GM23338 (cell line): ENCODE measurements around the gene SULT1C2. TPM values are rescaled to one million over a fixed set of nuclear protein-coding genes. Genes with fewer than 3 reads are reported as not detected.

ENCODE experiments used
- ATAC-seq: fragments of 200-7000 bp; cut with Tn5 transposase; 3 replicates; pipeline ENCODE4 v1.9.1; 2020
- DNase-seq: peaks from one replicate; pipeline ENCODE4 v3.0.0-alpha.2; 2015; ENCODE audit warnings: low spot score
- H2AFZ ChIP-seq: fragments of 200-600 bp; sonication (generic); 2 replicates; pipeline ENCODE4 v1.8.0; 2016; ENCODE audit warnings: antibody characterized with exemption, mild to moderate bottlenecking, moderate library complexity
- H3F3A ChIP-seq: fragments of 200-600 bp; sonication (generic); replicated peaks from 2 replicates; pipeline ENCODE4 v1.8.0; 2017; ENCODE audit warnings: antibody characterized with exemption, mixed run types, low read depth
- H3K27ac ChIP-seq: fragments of 200-600 bp; sonication (generic); 2 replicates; pipeline ENCODE4 v1.6.1; 2016; ENCODE audit warnings: low read depth
- H3K27me3 ChIP-seq: fragments of 200-600 bp; sonication (generic); 2 replicates; pipeline ENCODE4 v1.8.0; 2016; ENCODE audit warnings: mild to moderate bottlenecking, mixed run types, moderate library complexity; ENCODE audit not compliant: insufficient read depth
- H3K36me3 ChIP-seq: fragments of 200-600 bp; sonication (generic); 2 replicates; pipeline ENCODE4 v1.8.0; 2016; ENCODE audit warnings: mild to moderate bottlenecking; ENCODE audit not compliant: insufficient read depth
- H3K4me1 ChIP-seq: fragments of 200-600 bp; sonication (generic); 2 replicates; pipeline ENCODE4 v1.8.0; 2016; ENCODE audit warnings: mild to moderate bottlenecking, moderate library complexity; ENCODE audit not compliant: insufficient read depth
- H3K4me2 ChIP-seq: fragments of 200-600 bp; sonication (generic); 2 replicates; pipeline ENCODE4 v1.7.1; 2017; ENCODE audit warnings: mixed run types
- H3K4me3 ChIP-seq: fragments of 200-600 bp; sonication (generic); 2 replicates; pipeline ENCODE4 v1.6.1; 2016; ENCODE audit warnings: mixed run types
- H3K79me2 ChIP-seq: fragments of 200-600 bp; sonication (generic); replicated peaks from 2 replicates; pipeline ENCODE4 v1.8.0; 2017; ENCODE audit warnings: mild to moderate bottlenecking; ENCODE audit not compliant: insufficient read depth
- H3K9me2 ChIP-seq: fragments of 200-600 bp; sonication (generic); 2 replicates; pipeline ENCODE4 v1.8.0; 2017; ENCODE audit not compliant: insufficient read depth
- H4K20me1 ChIP-seq: fragments of 200-600 bp; sonication (generic); replicated peaks from 2 replicates; pipeline ENCODE4 v1.8.0; 2017; ENCODE audit warnings: mild to moderate bottlenecking; ENCODE audit not compliant: insufficient read depth
- H3K27ac Mint-ChIP-seq: 2 replicates; pipeline ENCODE4 v1.8.0; 2020; ENCODE audit warnings: inconsistent platforms, mild to moderate bottlenecking, moderate library complexity, mixed read lengths
- H3K27me3 Mint-ChIP-seq: 3 replicates; pipeline ENCODE4 v1.8.0; 2022; ENCODE audit warnings: low read depth, mild to moderate bottlenecking, moderate library complexity, mixed read lengths, inconsistent platforms; ENCODE audit not compliant: insufficient read depth, poor library complexity
- H3K36me3 Mint-ChIP-seq: 3 replicates; pipeline ENCODE4 v1.8.0; 2021; ENCODE audit warnings: low read depth, mild to moderate bottlenecking, inconsistent platforms, moderate library complexity, mixed read lengths
- H3K4me1 Mint-ChIP-seq: 3 replicates; pipeline ENCODE4 v1.8.0; 2020; ENCODE audit warnings: mild to moderate bottlenecking, inconsistent platforms, mixed read lengths
- H3K4me3 Mint-ChIP-seq: 3 replicates; pipeline ENCODE4 v1.8.0; 2021; ENCODE audit warnings: moderate library complexity, mild to moderate bottlenecking, inconsistent platforms, mixed read lengths
- H3K9me3 Mint-ChIP-seq: 3 replicates; pipeline ENCODE4 v1.8.0; 2020; ENCODE audit warnings: moderate library complexity, mild to moderate bottlenecking, inconsistent platforms, mixed read lengths
- ETS1 ChIP-seq: IDR thresholded peaks from 2 replicates; pipeline ENCODE4 v1.6.1; 2016; ENCODE audit warnings: antibody characterized with exemption
- JUNB ChIP-seq: IDR thresholded peaks from one replicate; pipeline ENCODE4 v1.6.1; 2016; ENCODE audit warnings: antibody characterized with exemption; ENCODE audit not compliant: unreplicated experiment
- NANOG ChIP-seq: IDR thresholded peaks from 2 replicates; pipeline ENCODE4 v1.6.1; 2016; ENCODE audit warnings: antibody characterized with exemption, borderline replicate concordance
- POLR2AphosphoS5 ChIP-seq: IDR thresholded peaks from 2 replicates; pipeline ENCODE4 v1.6.1; 2016; ENCODE audit warnings: antibody characterized with exemption, low read depth
- STAT1 ChIP-seq: IDR thresholded peaks from one replicate; pipeline ENCODE4 v1.6.1; 2016; ENCODE audit warnings: antibody characterized with exemption; ENCODE audit not compliant: unreplicated experiment
- ZNF331 ChIP-seq: fragments of 250-450 bp; sonication (Bioruptor Pico); IDR thresholded peaks from 2 replicates; pipeline ENCODE4 v1.5.0; 2020; ENCODE audit warnings: low read depth, mild to moderate bottlenecking, moderate library complexity
- ZNF462 ChIP-seq: fragments of 250-450 bp; sonication (Bioruptor Pico); IDR thresholded peaks from 2 replicates; pipeline ENCODE4 v1.5.0; 2020; ENCODE audit warnings: mild to moderate bottlenecking, moderate library complexity
- polyA plus RNA-seq: library from polyadenylated mRNA; unstranded; fragments of >200 nt; fragmentation: Nextera tagmentation; extraction: Ambion mirVana; gene quantifications from 2 replicates; pipeline ENCODE4 v1.2.1, GENCODE V29; 2016
- total RNA-seq: library from RNA; depleted of rRNA; stranded (reverse); fragments of >200 nt; shearing (Covaris generic); gene quantifications from 2 replicates; pipeline ENCODE4 v1.2.3, GENCODE V29; 2014

The SULT1C2 gene
- total and polyA plus RNA-seq, 2 experiments from 2014 or later, result 0.69 to 1.9 TPM

- TF ChIP-seq ZNF462 (CRISPR knock-in tag), result no peak
Measured at GRCh38 chr2:108268001-108268400, 20.7 kb upstream of the SULT1C2 start (continued).

- no peak overlapping the region for H3K27ac Mint-ChIP-seq
- no peak overlapping the region for H3K27ac ChIP-seq
- H3K9me2 ChIP-seq, result no peaks in the 10 kb centered on the region; the same call in 1 of the 2 replicates
- no peaks in the 10 kb centered on the region for H3F3A ChIP-seq
- H3K27me3 ChIP-seq, result no peaks in the 10 kb centered on the region
- H3K36me3 ChIP-seq, result no peaks in the 10 kb centered on the region
- no peak overlapping the region for H3K4me3 ChIP-seq
- H3K27me3 Mint-ChIP-seq, result peaks cover 2% of the 10 kb centered on the region
- DNase-seq, result no peak
- no peak overlapping the region for H3K4me2 ChIP-seq
- H3K4me1 Mint-ChIP-seq, result no peaks in the 10 kb centered on the region
- no peaks in the 10 kb centered on the region for H3K4me1 ChIP-seq
- no peaks in the 10 kb centered on the region; the same call in 2 of the 3 replicates for H3K36me3 Mint-ChIP-seq
- no peak overlapping the region for H3K4me3 Mint-ChIP-seq
- no peaks in the 10 kb centered on the region for H4K20me1 ChIP-seq
- no peaks in the 10 kb centered on the region for H3K79me2 ChIP-seq
- no peaks in the 10 kb centered on the region; the same call in 2 of the 3 replicates for H3K9me3 Mint-ChIP-seq
- no peak for ATAC-seq
- H2AFZ ChIP-seq, result no peak overlapping the region
- TF ChIP-seq POLR2AphosphoS5 (no peak), NANOG (no peak), ZNF462 (CRISPR knock-in tag) (no peak), JUNB (no peak), ZNF331 (CRISPR knock-in tag) (no peak), ETS1 (no peak), STAT1 (no peak)
Measured at GRCh38 chr2:108270346-108270745, 18.3 kb upstream of the SULT1C2 start.
